D341Med (cell line): ENCODE results near the gene SIPA1L3.
"Not testable (repeated sequence)": the region's sequence is repeated elsewhere in the genome, so short reads cannot be mapped to it uniquely, and the experiment has no call there.

ENCODE experiments used
- DNase-seq: peaks from one replicate; pipeline ENCODE4 v3.0.0; 2012; ENCODE audit warnings: low spot score

The SIPA1L3 gene

DNA sequence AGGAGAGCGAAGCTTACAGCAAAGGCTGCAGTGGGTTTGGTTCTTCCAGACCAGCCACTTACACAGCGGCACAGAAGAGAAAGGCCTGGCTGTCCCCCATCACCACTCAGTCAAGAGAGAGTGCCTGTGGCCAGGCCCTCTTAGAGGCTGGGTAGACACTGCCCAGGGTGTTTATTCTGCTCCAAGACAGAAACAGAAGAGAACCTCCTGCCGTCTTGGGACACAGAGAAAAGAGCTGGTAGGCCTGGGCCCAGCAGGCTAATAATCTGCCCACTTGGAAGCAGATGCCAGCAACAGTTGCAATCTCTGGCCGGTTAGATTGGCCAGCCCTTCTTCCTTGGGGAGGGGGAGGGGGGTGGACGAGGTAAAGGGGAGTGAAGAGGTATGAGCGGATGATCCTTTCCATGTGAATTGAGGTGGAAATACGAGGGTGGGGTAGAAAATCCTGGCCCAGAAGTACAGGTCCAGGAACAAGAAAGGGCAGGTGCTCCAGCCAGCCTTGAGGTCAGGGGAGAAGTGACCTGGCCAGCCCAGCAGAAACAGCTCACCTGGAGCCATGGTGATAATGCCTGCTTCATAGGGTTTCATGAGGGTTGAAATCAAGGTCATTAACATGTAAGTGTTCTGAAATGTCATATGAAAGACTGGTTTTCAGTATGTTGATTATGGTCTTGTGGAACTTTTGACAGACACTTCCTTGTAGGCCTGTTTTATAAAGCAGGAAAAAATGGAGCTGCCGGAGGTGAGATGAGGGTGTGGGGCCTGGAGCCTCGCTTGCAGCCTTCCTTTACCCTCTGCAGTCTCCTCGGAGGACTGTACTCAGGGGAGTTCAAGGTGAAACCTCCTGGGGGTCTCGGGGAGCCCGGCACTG, 116.9 kb downstream of the SIPA1L3 start:
- DNase-seq: no peak

DNA sequence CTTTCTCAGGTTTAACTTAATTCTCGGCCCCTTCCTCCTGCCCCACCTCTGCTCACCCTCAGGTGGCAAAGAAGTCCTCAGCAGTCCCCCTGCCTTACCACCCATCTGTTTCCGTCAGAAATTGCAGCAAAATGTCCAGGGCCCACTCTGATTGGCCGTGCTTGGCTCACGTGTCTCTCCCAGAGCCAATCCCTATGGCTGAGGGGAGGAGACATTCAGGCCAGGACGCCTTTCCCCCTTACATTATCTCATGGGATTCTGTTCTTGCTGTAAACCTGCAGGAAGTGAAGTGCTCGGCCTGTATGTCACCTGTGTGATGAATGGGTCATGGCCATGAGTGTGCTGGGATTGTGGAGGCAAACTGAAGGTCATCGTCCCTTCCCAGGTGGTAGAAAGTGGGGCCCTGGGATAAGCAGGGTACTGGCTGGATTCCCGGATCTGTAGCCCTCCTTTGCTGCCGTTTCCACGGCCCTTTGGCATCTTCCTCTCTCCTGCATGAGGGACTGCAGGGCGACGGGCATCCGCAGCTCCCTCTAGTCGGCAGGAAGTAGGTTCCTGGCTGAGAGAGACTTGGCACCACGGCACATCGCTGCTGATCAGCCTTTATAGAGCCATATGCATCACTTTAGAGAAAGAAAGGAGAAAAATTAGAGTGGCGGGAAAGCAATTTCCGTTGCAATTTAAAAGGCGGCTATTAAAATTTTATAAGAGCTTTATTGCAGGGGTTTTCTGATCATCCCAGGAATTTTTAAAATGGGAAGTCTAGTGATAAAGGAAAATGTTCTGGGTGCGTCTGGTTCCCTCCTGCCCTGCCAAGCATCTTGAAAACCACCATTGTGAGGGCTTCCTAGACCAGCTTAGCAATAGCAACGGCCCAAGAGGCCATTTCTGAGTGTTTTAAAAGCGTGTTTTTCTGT, 118.2 kb downstream of the SIPA1L3 start:
- DNase-seq: no peak

- no peak for DNase-seq
Measured at GRCh38 chr19:38025909-38026307, 118.9 kb downstream of the SIPA1L3 start.

DNA sequence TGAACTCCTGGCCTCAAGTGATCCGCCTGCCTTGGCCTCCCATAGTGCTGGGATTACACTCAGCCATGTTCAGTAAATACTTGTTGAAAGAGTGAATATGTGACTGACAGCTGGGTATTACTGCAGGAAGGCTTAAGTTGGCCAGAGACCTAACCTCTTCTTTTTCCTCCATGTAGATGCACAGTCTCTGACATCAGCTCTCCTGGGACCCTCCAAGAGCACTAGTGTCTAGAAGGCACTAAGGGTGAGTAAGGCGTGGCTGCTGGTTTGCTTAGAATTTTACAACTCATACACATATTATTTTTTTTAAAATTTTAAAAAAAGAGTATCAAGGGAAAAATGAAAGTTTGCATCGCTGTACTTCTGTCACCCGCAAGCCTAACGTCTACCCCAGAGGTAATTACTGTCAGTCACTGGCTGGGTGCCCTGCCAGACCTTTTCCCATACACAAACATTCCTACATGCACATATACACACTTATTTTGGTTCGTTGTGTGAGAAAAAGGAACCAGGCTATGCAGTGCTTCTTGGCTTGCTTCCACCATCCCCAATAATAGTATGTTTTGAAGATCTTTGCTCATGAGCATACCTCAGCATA, 122.0 kb downstream of the SIPA1L3 start:
- no peak for DNase-seq

DNA sequence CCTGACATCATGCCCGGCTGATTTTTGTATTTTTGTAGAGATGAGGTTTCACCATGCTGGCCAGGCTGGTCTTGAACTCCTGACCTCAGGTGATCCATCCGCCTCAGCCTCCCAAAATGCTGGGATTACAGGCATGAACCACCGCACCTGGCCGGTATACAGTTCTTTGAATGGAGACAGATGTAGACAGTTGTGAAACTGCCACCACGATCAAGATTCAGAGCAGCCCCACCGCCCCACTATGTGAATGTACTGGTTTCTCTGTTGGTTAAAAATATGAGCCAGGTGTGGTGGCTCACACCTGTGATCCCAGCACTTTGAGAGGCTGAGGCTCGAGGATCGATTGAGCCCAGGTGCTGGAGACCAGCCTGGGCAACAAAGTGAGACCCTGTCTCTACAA, 123.0 kb downstream of the SIPA1L3 start:
- not testable (repeated sequence) for DNase-seq

DNA sequence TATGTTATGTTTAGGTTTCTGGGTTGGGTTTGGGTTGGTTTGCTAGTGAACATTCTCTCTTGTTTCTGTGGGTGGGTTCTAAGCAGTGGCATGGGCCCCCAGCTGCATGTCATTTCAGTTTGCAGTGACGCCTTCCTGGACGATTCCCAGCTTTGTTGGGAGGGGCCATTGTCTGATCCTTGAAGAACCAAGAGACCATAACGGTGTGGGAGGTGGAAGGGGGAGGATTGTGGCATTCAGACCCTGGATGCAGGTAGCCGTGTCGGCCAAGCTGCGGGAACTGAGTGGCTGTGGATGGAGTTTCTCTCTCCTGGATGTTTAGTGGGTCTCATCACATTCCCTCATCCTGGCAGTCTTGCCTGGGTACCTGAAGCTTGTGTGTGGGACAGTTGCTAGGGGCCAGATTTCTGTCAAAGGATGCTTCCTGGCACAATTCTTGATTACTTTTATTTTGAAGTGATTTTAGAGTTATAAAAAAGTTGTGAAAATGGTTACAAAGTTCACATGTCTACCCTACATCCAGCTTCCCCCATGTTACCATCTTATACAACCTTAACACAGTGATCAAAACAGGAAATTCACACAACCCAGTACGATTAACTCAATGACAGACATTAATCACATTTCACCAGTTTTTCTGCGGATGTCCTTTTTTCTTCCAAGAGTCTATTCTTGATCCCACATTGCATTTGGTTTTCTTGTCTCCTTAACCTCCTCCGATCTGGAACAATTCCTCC, 123.8 kb downstream of the SIPA1L3 start:
- peak; percentile 2 for DNase-seq

DNA sequence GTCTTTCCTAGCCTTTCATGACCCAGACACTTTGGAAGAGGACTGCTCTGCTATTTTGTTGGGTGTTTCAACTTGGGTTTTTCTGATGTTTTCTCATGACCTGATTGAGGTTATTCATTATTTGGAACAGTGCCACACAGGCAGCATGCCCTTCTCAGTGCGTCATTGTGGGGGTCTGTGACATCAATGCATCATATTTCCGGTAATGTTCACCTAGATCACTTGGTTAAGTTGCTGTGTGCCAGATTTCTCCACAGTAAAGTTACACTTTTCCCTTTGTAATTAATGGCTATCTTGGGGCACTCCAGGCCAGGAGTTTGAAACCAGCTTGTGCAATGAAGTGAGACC, 124.4 kb downstream of the SIPA1L3 start:
- DNase-seq: no peak

- no peak for DNase-seq
Measured at GRCh38 chr19:38032151-38032550, 125.1 kb downstream of the SIPA1L3 start.

GRCh38 chr19:38032951-38033350, 125.9 kb downstream of the SIPA1L3 start:
- no peak for DNase-seq

DNA sequence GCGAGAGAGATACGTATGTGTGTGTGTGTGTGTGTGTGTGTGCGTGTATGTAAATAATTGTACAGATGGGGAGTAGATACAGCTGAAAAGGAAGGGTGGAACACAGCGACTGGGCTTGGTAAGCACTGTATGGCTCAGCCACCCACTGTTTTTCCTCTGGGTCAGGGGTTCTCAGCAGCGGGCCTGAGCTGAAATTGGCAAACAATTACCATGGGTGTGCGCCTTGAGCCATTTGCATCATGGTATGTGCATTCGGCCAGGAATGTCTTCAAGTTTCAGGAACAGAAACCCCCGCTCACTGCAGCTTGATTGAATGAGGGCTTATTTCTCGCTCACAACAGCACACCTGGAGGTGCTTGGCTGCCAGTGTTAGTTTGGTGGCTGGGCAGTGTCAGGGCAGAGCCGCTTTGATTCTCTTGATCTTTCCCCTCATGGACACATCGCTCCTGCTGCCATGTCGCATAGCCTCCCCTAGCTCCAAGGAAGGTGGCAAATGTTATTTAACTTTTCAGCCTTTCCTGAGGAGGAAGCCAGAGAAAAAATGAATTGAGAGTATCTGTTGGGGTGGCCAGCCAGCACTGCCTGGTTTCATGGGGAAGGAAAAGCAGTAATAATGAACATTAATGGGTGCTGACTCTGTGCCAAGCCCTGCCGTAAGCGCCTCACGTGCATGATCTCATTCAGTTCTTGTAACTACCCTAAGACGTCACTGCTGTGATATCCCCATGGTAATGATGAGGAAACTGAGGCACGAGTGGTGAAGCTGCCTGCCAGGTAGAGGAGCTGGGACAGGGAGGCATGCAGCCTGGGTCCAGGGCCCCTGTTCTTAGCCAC, 126.9 kb downstream of the SIPA1L3 start:
- no peak for DNase-seq

DNA sequence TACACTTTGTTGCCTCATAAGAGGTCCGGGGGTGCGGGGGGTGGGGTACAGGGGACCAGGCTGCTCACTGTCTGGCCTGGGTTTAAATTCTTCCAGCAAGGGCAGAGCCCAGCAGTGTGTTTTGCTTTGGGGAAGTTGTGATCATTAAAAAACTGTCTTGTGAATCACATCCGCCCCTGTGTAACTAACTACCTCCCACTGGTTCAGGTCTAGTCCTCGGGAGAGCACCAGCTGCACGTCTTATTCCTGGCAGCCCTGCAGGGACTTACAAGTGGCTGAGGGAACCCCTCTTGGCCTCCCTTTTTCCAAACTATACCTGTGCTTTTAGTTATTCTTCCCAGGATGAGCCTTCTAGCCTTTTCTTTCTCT, 127.5 kb downstream of the SIPA1L3 start:
- DNase-seq: no peak

- peak; percentile 84 for DNase-seq
Measured at GRCh38 chr19:38035515-38036495, 128.8 kb downstream of the SIPA1L3 start.

DNA sequence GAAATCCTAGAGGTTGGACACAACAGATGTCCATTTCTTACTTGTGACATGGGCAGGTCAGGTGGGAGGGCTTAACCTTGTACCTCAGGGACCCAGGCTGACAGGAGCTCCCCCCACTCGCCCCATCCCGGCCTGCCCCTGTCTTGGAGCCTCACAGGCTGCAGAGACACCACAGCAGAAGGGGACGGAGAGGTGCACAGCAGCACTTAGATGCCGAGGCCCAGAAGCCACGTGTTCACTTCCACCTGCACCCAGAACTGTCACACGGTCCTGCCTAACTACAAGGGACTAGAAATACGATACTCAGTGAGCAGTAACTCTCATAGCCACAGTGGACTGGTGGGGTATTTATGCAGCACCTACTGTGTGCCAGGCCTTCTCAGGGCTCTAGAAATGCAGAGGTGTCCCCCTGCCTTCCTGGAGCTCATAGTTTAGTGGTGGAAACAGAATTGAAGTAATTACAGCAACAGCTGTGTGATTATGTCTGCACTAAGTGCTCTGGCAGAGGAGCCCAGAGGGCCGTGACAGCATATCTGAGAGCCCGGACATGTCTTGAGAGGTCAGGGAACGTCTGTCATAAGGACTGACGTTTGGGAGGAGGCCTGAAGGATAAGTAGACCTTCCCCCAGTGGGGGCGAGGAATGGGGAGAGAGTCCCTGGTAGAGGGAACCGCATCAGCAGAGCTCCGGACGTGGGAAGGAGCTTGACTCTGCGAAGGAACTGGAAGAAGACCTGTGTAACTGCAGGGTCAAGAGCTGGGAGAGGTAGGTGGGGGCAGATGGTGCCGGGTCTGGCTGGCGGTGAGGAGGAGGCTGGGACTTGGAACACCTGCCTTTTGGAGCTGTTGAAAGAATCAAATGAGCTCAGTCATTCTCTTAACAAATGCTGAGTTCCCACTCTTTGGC, 130.0 kb downstream of the SIPA1L3 start:
- peak; percentile 53 for DNase-seq

GRCh38 chr19:38039966-38040365, 133.0 kb downstream of the SIPA1L3 start:
- DNase-seq: no peak

DNA sequence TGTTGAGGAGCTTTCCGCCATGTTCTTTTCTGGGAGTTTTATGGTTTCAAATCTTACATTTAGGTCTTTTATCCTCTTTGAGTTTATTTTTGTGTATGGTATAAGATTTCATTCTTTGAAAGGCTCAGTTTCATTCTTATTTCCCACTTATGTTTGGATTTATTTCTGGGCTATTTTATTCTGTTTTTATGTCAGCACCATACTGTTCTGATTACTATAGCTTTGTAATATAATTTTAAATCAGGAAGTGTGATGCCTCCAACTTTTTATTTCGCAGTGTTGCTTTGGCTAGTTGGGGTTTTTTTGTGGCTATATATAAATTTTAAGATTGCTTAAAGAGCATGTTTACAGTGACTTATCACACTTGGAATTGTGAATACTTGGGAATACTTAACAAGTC, 135.1 kb downstream of the SIPA1L3 start:
- no peak for DNase-seq

DNA sequence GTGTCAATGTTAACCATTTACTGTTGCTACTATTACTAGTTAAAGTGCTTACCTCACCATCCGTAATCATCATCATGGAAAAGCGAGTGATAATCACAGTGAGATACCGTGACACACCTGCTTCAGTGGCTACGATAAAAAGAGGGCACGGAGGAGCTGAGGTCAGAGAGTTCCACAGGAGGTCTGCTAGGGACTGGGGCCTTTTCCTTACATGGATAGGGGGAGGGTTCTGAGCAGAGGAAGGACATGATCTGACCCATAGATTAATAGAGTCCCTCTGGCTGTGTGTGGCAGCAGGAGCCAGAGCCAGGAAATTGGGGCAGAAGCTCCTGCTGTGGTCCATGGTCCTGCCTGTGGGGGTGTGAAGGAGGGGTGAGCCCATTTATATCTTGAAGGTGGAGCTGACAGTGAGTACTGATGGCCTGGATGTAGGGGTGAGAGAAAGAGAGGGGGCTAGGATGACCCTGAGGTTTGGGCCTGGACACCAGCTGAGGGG, 136.7 kb downstream of the SIPA1L3 start:
- DNase-seq: no peak

DNA sequence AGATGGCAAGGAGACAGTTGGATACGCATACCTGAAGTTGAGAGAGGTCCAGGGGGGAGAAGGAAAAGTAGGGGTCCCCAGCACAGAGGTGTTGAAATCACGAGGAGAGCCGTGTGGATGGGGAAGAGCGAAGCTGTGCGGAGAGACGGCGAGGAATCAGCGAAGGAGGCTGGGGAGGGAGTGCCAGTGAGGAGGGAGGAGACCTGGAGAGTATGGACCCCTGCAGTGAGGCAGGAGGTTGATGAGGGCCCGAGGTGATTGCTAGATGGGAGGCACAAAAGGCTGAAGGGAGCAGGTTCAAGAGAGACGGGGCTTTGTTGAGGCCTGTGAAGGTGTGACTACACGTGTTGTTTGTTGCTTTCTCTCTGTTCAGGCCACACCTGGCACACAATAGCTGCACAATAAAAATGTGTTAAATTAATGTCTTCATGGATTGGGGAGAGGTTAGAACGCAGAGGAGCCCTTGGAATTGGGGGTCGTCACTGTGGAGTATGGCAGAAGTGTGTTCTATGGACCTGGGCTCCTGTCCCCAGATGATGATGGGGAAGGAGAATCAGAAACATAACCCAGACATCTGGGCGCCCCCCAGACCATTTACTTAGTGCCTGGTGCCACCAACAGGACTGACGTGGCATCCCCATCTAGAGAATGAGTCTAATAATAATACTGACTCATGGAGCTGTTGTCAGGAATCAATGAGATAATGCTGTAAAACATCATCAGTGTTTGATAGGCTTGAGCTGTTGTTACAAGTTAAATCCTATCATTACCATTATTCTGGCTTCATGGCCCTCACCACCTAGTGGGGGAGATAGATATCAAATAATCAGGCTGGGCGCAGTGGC, 137.5 kb downstream of the SIPA1L3 start:
- DNase-seq: peak; percentile 40
